ENCODE data around the gene CFAP90. TPM values are rescaled to one million over a fixed set of nuclear protein-coding genes. Genes with fewer than 3 reads are reported as not detected.

Gene CFAP90
- total and polyA plus RNA-seq, 8 donors: 0.55 to 1.3 (median 1.0) TPM; not detected in 4

- H3K4me1 ChIP-seq: peaks cover 0 to 8% (median 4%) of the 10 kb centered on the region in 4 donors
- no peaks in the 10 kb centered on the region for H3K27me3 ChIP-seq
- no peak overlapping the region for H3K27ac ChIP-seq
- no peaks in the 10 kb centered on the region for H3K36me3 ChIP-seq
- no peak overlapping the region for H3K4me3 ChIP-seq
- H3K9me3 ChIP-seq: no peaks in the 10 kb centered on the region
- no peak for TF ChIP-seq CTCF (IDR thresholded peaks at IDR 0.05)
- TF ChIP-seq POLR2A (IDR thresholded peaks at IDR 0.05): no peak
- TF ChIP-seq POLR2AphosphoS5 (IDR thresholded peaks at IDR 0.05): no peak
- TF ChIP-seq EP300 (IDR thresholded peaks at IDR 0.05): no peak
- intact Hi-C loops (cut with DNase I; ENCODE audit: low total_unique reads): no loop called here
- 52 to 74% (median 61%) methylated on average over 2 of the region's 2 CpGs for WGBS, 5 donors
- DNase-seq: no peak
Measured at GRCh38 chr5:7813007-7813406, 37.9 kb downstream of the CFAP90 start.

DNA sequence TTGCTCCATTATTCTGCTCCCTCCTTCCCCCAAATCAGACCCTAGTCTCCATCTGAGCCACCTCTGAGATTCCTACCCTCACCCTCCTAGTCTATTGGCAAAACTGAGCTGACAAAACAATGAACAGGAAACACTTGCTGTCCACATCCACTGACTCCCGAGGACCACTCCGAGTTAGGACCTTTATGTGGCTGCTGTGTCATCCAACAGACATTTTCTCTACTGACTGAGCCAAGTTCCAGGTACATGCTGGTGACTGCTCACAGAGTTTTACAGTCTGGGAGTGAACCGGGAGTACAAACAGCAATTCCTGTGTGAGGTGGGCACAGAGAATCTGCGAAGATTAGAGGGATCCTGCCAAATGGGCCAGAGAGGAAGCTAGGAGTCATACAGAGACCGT is 39.2 kb downstream of the CFAP90 start:
- no peaks in the 10 kb centered on the region for H3K27me3 ChIP-seq
- no peaks in the 10 kb centered on the region for H3K9me3 ChIP-seq
- peaks cover 0 to 8% (median 4%) of the 10 kb centered on the region in 4 donors for H3K4me1 ChIP-seq
- TF ChIP-seq POLR2A (IDR thresholded peaks at IDR 0.05): no peak
- TF ChIP-seq CTCF (IDR thresholded peaks at IDR 0.05): no peak
- no peak for TF ChIP-seq EP300 (IDR thresholded peaks at IDR 0.05)
- TF ChIP-seq POLR2AphosphoS5 (IDR thresholded peaks at IDR 0.05): no peak
- no peak for DNase-seq
- intact Hi-C loops (cut with DNase I; ENCODE audit: low total_unique reads): no loop called here
- no peaks in the 10 kb centered on the region for H3K36me3 ChIP-seq
- 73 to 82% (median 77%) methylated on average over 5 of the region's 5 CpGs for WGBS, 5 donors
- no peak overlapping the region for H3K4me3 ChIP-seq
- no peak overlapping the region for H3K27ac ChIP-seq

GRCh38 chr5:7808998-7809397 is 41.9 kb downstream of the CFAP90 start:
- no peak overlapping the region for H3K4me3 ChIP-seq
- intact Hi-C loops (cut with DNase I; ENCODE audit: low total_unique reads): no loop called here
- 81 to 87% (median 85%) methylated on average over 4 of the region's 4 CpGs for WGBS, 5 donors
- H3K9me3 ChIP-seq: no peaks in the 10 kb centered on the region
- TF ChIP-seq CTCF (IDR thresholded peaks at IDR 0.05) (no peak), EP300 (IDR thresholded peaks at IDR 0.05) (no peak), POLR2AphosphoS5 (IDR thresholded peaks at IDR 0.05) (no peak), POLR2A (IDR thresholded peaks at IDR 0.05) (no peak)
- no peaks in the 10 kb centered on the region for H3K27me3 ChIP-seq
- H3K4me1 ChIP-seq: no peaks in the 10 kb centered on the region
- H3K36me3 ChIP-seq: no peaks in the 10 kb centered on the region
- DNase-seq: no peak
- H3K27ac ChIP-seq: no peak overlapping the region

DNA sequence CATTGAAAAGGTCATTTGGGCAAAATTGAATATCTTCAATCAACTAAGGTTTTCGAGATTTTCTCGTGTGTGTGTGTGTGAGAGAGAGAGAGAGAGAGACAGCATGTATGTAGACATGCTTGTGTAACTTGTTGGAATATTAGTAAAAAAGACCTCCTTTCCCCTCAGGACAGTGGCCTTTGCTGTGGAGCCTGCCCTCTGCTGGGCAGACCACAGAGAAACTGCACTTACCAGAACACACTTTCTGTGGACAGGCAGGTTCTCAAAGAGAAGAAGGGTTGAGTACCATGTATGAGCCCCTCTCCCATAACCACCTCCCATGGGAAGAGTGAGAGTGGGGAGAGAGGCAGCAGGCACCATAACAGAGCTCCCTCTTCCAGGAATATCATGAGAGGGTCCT is 45.6 kb downstream of the CFAP90 start:
- TF ChIP-seq POLR2A (IDR thresholded peaks at IDR 0.05): no peak
- no peak for TF ChIP-seq POLR2AphosphoS5 (IDR thresholded peaks at IDR 0.05)
- no peak for TF ChIP-seq CTCF (IDR thresholded peaks at IDR 0.05)
- no peak for TF ChIP-seq EP300 (IDR thresholded peaks at IDR 0.05)
- WGBS, 5 donors: 89 to 95% (median 94%) methylated on average over 2 of the region's 2 CpGs

More for the DNA sequence above, 45.6 kb downstream of the CFAP90 start:
- H3K4me1 ChIP-seq: no peaks in the 10 kb centered on the region
- DNase-seq: no peak
- no peaks in the 10 kb centered on the region for H3K27me3 ChIP-seq
- intact Hi-C loops (cut with DNase I; ENCODE audit: low total_unique reads): no loop called here
- no peaks in the 10 kb centered on the region for H3K9me3 ChIP-seq
- H3K4me3 ChIP-seq: no peak overlapping the region
- no peaks in the 10 kb centered on the region for H3K36me3 ChIP-seq
- H3K27ac ChIP-seq: no peak overlapping the region

All from stomach (tissue), 9 donors.